ENCODE data around the gene KCNH2. TPM values are rescaled to one million over a fixed set of nuclear protein-coding genes. Genes with fewer than 3 reads are reported as not detected.

KCNH2 gene
- total RNA-seq, 3 donors from 2014 or later (not counting 1 experiment from before 2014, with no cell fraction given), result 0.39 to 0.60 TPM; not detected in 1

DNA sequence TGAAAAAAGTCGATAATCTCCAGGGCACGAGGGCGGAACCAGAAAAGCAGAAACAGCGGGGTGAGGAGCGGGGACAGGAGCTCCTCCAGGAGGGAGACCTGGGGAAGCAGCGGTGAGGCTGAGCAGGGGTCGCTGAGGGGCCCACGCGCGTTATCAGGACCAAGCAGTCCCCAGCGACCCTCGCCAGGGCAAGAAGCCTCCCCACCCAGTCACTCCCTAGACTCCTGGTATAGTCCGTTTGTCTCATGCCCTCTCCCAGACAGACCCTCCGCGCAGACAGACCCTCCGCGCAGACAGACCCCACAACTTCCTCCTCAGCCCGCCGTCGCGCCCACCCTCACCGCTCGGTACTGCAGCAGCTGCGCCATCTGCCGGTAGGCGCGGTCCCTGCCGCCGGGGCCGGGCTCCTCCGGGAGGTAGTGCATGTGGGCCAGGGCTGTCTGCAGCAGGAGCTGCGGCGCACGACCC, 39.9 kb upstream of the KCNH2 start:
- Mint-ChIP-seq H3K4me3 (peak overlapping the region; percentile 87), H3K36me3 (no peaks in the 10 kb centered on the region), H3K4me1 (peaks cover 38 to 54% of the 10 kb centered on the region in 2 donors), H3K9me3 (no peaks in the 10 kb centered on the region), H3K27me3 (ENCODE audit: low read depth in 2 of 2) (peaks cover 0 to 41% of the 10 kb centered on the region in 2 donors), H3K27ac (peak overlapping the region; percentile 18 to 77)
- Histone ChIP-seq H3K4me3 (ENCODE audit: low read length) (peak overlapping the region; percentile 23), H3K36me3 (ENCODE audit: control insufficient read depth, insufficient read depth, low read length) (no peaks in the 10 kb centered on the region), H3K27me3 (ENCODE audit: control insufficient read depth, insufficient read depth, low read length) (peaks cover 19% of the 10 kb centered on the region), H3K9me3 (ENCODE audit: control insufficient read depth, insufficient read depth, low read length) (no peaks in the 10 kb centered on the region), H3K4me1 (ENCODE audit: control insufficient read depth, insufficient read depth, low read length) (peaks cover 46% of the 10 kb centered on the region), H3K27ac (ENCODE audit: low read length) (no peak overlapping the region)
- 5% methylated on average over 34 of the region's 34 CpGs for WGBS (ENCODE audit: insufficient coverage)
- intact Hi-C loops (cut with micrococcal nuclease), result loop anchor here (5.0 to 10.0 kb wide), 2 partner anchors 56 to 353 kb away; no protein-coding TSS in a partner anchor
- TF ChIP-seq, protein P1, sequence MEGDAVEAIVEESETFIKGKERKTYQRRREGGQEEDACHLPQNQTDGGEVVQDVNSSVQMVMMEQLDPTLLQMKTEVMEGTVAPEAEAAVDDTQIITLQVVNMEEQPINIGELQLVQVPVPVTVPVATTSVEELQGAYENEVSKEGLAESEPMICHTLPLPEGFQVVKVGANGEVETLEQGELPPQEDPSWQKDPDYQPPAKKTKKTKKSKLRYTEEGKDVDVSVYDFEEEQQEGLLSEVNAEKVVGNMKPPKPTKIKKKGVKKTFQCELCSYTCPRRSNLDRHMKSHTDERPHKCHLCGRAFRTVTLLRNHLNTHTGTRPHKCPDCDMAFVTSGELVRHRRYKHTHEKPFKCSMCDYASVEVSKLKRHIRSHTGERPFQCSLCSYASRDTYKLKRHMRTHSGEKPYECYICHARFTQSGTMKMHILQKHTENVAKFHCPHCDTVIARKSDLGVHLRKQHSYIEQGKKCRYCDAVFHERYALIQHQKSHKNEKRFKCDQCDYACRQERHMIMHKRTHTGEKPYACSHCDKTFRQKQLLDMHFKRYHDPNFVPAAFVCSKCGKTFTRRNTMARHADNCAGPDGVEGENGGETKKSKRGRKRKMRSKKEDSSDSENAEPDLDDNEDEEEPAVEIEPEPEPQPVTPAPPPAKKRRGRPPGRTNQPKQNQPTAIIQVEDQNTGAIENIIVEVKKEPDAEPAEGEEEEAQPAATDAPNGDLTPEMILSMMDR (IDR thresholded peaks at IDR 0.05), result peak; percentile 95
- ATAC-seq (peak; percentile 56 to 61 (median 59)), DNase-seq (peak; percentile 76 to 87)

DNA sequence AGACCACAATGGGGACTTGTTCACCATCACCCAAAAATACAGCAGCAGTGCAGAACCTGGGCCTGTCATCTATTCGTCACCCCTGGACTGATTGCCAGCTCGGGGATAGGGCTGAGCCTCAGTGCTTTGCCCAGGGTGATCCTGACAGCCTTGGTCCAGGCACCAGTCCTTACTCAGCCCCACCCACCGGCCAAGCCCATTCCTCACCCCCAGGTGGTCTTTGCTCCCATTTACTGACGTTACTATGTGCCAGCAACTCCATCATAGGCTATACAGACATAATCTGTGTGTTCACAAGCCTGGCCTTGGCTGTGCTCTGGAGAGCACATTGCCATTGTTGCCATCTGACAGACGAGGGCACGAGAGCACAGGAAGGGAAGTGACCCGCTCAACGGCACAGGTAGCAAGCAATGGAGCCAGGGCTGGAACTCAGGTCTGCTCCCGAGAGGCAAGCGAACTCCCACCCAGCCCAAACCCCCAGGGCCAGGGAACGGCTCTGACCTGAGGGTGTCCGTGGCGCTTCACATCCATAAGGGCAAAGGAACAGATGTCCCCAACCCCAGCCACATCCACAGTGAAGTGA, 39.3 kb upstream of the KCNH2 start:
- intact Hi-C loops (cut with micrococcal nuclease), result loop anchor here (5.0 to 10.0 kb wide), 2 partner anchors 55 to 353 kb away; no protein-coding TSS in a partner anchor
- no peaks in the 10 kb centered on the region for H3K9me3 Mint-ChIP-seq

DNA sequence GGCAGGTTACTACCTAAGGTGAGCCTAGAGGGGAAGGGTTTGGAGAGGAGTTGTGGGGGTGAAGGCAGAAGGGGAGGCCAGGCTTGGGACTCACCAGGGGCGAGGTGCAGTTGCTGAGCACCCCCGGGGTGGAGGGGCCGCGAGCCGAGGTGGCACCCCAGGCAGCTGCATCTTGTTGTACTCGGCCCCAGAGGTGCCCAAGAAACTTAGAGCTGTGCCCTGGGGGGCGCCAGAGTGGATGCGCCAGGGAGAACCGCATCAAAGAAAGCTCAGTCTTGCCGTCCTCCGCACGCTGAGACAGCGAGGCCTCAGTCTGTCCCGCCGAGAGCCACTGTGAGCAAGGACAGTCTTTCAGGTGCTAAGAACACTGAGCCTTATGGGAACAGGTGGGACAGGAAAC, 38.8 kb upstream of the KCNH2 start:
- Mint-ChIP-seq H3K4me3 (no peak overlapping the region), H3K36me3 (no peaks in the 10 kb centered on the region), H3K27me3 (ENCODE audit: low read depth in 2 of 2) (peaks cover 0 to 42% of the 10 kb centered on the region in 2 donors), H3K9me3 (no peaks in the 10 kb centered on the region), H3K27ac (no peak overlapping the region), H3K4me1 (peaks cover 48 to 65% of the 10 kb centered on the region in 2 donors)
- H3K36me3 ChIP-seq (ENCODE audit: control insufficient read depth, insufficient read depth, low read length), result no peaks in the 10 kb centered on the region
- TF ChIP-seq, protein P1 (IDR thresholded peaks at IDR 0.05), result no peak
- peaks cover 19% of the 10 kb centered on the region for H3K27me3 ChIP-seq (ENCODE audit: control insufficient read depth, insufficient read depth, low read length)
- DNase-seq, result peak in 1 of 2 donors; percentile 46
- peaks cover 56% of the 10 kb centered on the region for H3K4me1 ChIP-seq (ENCODE audit: control insufficient read depth, insufficient read depth, low read length)
- ATAC-seq, result no peak
- H3K9me3 ChIP-seq (ENCODE audit: control insufficient read depth, insufficient read depth, low read length), result no peaks in the 10 kb centered on the region
- no peak overlapping the region for H3K4me3 ChIP-seq (ENCODE audit: low read length)
- intact Hi-C loops (cut with micrococcal nuclease), result loop anchor here (5.0 to 10.0 kb wide), 2 partner anchors 55 to 352 kb away; no protein-coding TSS in a partner anchor
- H3K27ac ChIP-seq (ENCODE audit: low read length), result no peak overlapping the region
- 87% methylated on average over 15 of the region's 15 CpGs for WGBS (ENCODE audit: insufficient coverage)

More for the DNA sequence above, 39.3 kb upstream of the KCNH2 start:
- 43% methylated on average over 13 of the region's 13 CpGs for WGBS (ENCODE audit: insufficient coverage)
- Histone ChIP-seq H3K36me3 (ENCODE audit: control insufficient read depth, insufficient read depth, low read length) (no peaks in the 10 kb centered on the region), H3K9me3 (ENCODE audit: control insufficient read depth, insufficient read depth, low read length) (no peaks in the 10 kb centered on the region), H3K4me3 (ENCODE audit: low read length) (no peak overlapping the region), H3K27me3 (ENCODE audit: control insufficient read depth, insufficient read depth, low read length) (peaks cover 19% of the 10 kb centered on the region), H3K27ac (ENCODE audit: low read length) (no peak overlapping the region), H3K4me1 (ENCODE audit: control insufficient read depth, insufficient read depth, low read length) (peaks cover 51% of the 10 kb centered on the region)
- H3K27me3 Mint-ChIP-seq (ENCODE audit: low read depth in 2 of 2), result peaks cover 0 to 41% of the 10 kb centered on the region in 2 donors
- H3K36me3 Mint-ChIP-seq, result no peaks in the 10 kb centered on the region
- DNase-seq, result peak in 1 of 2 donors; percentile 47
- no peak for ATAC-seq
- H3K27ac Mint-ChIP-seq, result peak overlapping the region; percentile 18 to 77
- H3K4me1 Mint-ChIP-seq, result peaks cover 43 to 60% of the 10 kb centered on the region in 2 donors
- TF ChIP-seq, protein P1 (IDR thresholded peaks at IDR 0.05), result no peak
- H3K4me3 Mint-ChIP-seq, result peak overlapping the region; percentile 87

All from natural killer cell (primary cell).